BE2C (cell line): Measurements from ENCODE around the gene RRP8.

Experiments
- DNase-seq: peaks from one replicate; pipeline ENCODE4 v3.0.0-alpha.2; 2020
- H3K27me3 ChIP-seq: fragments of 250-450 bp; sonication (Bioruptor Pico); 2 replicates; pipeline ENCODE4 v1.5.1; 2020; ENCODE audit warnings: mild to moderate bottlenecking
- H3K36me3 ChIP-seq: fragments of 250-450 bp; sonication (Bioruptor Pico); 2 replicates; pipeline ENCODE4 v1.5.1; 2020; ENCODE audit warnings: mild to moderate bottlenecking
- H3K4me1 ChIP-seq: fragments of 250-450 bp; sonication (Bioruptor Pico); 2 replicates; pipeline ENCODE4 v1.5.1; 2020
- H3K4me3 ChIP-seq: 2 replicates; pipeline ENCODE4 v1.5.1; 2011; ENCODE audit warnings: low read depth, low read length
- H3K9me3 ChIP-seq: fragments of 250-450 bp; sonication (Bioruptor Pico); 2 replicates; pipeline ENCODE4 v1.5.1; 2020
- TF ChIP-seq, protein P1 (sequence below): IDR thresholded peaks from 2 replicates; pipeline ENCODE4 v1.5.1; 2012; ENCODE audit warnings: mild to moderate bottlenecking, low read depth, low read length

RRP8 gene

DNA sequence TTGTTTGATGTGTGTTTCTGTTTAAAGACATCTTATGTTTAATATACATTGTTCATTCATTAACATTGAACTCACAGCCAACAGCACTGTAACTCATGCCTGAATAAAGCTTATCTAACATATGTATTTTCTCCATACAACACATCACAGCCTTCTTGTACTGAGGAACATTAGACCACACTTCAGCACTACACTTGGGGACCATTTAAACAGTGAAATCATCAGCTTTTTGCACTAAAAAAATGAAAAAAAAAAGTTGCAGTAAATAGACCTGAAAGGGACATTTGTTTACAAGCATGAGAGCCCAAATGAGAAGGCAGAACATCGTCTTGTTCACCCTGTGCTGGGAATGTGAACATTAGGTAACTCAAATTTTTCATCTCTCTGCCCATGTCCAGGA is 31.1 kb upstream of the RRP8 start:
- no peaks in the 10 kb centered on the region for H3K27me3 ChIP-seq
- no peaks in the 10 kb centered on the region for H3K36me3 ChIP-seq
- no peak for DNase-seq
- no peaks in the 10 kb centered on the region for H3K9me3 ChIP-seq
- H3K4me3 ChIP-seq = no peak overlapping the region
- no peaks in the 10 kb centered on the region for H3K4me1 ChIP-seq
- TF ChIP-seq, protein P1, sequence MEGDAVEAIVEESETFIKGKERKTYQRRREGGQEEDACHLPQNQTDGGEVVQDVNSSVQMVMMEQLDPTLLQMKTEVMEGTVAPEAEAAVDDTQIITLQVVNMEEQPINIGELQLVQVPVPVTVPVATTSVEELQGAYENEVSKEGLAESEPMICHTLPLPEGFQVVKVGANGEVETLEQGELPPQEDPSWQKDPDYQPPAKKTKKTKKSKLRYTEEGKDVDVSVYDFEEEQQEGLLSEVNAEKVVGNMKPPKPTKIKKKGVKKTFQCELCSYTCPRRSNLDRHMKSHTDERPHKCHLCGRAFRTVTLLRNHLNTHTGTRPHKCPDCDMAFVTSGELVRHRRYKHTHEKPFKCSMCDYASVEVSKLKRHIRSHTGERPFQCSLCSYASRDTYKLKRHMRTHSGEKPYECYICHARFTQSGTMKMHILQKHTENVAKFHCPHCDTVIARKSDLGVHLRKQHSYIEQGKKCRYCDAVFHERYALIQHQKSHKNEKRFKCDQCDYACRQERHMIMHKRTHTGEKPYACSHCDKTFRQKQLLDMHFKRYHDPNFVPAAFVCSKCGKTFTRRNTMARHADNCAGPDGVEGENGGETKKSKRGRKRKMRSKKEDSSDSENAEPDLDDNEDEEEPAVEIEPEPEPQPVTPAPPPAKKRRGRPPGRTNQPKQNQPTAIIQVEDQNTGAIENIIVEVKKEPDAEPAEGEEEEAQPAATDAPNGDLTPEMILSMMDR = no peak

DNA sequence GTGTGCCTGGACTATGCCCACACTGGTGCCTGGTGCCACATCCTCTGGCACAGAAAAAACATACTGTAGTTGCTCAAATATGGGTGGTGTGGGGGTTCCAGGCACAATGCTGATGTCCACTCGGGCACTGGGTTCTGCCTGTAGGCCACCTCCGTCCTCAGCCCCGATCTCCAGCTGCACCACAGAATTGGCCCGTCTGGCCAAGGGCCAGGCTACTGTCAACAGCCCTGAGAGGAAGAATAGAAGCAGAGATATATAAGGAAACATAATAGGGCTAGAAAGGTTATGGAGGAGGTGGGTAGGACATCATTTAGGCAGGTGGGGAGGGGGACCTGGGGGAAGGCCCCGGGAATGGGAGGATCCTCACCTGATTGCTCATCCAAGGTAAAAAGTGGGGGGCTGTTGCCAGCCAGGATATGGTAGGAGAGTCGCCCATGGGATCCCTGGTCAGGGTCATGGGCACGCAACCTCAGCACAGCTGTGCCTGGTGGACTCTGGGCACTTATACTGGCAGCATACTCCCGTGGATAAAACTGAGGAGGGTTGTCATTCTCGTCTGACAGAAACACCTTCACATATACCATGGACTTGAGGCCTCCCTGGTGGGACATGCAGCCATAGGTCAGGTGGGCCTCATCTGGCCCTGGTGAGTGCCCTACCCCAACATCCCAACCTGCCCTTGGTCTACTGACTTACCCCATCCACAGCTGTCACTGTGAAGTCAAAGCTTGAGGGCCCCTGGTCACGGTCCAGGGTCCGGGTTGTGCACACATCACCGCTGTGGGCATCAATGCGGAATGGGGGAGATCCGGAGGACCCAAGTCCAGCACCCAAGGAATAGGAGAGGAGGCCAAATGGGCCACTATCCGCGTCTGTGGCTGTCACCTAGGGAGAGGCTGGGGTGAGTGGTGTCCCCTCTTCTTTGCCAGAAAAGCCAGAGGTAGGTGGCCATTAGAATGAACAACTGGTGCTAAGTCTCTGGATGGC is 30.3 kb upstream of the RRP8 start:
- Histone ChIP-seq H3K27me3 (no peaks in the 10 kb centered on the region), H3K9me3 (no peaks in the 10 kb centered on the region), H3K4me3 (no peak overlapping the region), H3K36me3 (no peaks in the 10 kb centered on the region), H3K4me1 (no peaks in the 10 kb centered on the region)
- TF ChIP-seq, protein P1 = no peak
- no peak for DNase-seq

DNA sequence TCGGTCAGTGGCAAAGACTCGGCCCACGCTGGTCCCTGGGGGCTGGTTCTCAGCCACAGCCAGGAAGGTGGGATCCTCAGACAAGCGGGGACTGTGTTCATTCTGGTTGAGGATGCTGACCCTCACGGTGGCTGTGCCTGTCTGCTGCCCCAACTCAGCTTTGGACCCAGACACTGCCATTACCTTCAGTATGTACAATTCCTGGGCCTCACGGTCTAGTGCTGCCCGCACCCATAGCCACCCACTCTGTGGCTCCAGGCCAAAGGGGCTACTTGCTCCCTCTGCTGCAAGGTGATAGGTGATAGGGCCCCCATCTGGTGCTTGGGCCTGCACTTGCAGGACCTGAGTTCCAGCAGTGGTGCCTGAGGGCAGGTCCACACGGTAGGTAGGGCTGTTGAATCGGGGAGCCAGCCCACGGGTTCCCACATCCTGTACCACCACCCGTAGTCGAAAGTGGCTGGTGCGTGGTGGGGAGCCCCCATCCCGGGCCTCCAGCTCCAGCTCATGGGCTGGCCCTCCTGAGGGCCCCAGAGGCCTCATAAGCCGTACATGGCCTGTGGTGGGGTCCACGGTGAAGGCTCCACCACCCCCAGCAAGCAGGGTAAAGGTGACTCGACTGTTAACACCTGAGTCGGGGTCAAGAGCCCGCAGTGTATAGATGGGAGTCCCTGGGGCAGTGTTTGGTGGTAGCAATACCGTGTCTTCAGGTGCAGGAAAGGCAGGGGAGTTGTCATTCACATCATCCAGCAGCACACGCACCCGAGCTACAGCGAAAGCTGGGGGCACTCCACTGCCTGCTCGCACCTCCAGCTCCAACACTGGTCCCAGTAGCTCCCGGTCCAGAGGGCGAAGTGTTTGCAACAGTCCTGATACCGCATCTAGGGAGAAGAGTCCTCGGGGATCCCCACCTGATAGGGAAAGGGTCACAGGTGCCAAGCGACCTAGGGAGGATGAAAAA is 29.0 kb upstream of the RRP8 start:
- Histone ChIP-seq H3K4me3 (no peak overlapping the region), H3K36me3 (no peaks in the 10 kb centered on the region), H3K27me3 (no peaks in the 10 kb centered on the region), H3K9me3 (no peaks in the 10 kb centered on the region), H3K4me1 (no peaks in the 10 kb centered on the region)
- no peak for DNase-seq
- TF ChIP-seq, protein P1 = no peak

DNA sequence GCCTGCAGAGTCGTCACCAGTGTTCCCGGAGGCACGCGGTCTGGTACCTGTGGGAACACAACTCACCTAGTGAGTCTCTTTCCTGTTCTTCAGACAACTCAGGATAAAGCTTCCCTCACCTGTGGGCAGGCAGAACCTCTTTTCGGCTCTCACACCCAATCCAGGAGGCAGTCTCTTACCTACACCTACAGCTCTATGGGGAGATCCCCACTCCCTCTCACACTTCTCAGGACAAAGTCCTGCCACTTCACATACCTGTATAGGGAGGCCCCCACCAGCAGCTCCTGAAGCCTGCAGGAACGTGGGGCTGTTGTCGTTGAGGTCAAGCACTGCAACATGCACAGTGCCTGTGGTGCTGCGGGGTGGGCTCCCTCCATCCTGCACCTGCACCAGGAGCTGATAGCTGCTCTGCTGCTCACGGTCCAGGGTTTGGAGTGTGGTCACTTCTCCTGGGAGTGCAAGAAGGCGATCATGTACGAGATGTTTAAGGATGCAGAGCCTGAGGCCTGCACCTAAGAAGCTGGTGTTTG is 28.0 kb upstream of the RRP8 start:
- Histone ChIP-seq H3K9me3 (no peaks in the 10 kb centered on the region), H3K36me3 (no peaks in the 10 kb centered on the region), H3K4me1 (no peaks in the 10 kb centered on the region), H3K27me3 (no peaks in the 10 kb centered on the region), H3K4me3 (no peak overlapping the region)
- no peak for DNase-seq
- TF ChIP-seq, protein P1 = no peak

DNA sequence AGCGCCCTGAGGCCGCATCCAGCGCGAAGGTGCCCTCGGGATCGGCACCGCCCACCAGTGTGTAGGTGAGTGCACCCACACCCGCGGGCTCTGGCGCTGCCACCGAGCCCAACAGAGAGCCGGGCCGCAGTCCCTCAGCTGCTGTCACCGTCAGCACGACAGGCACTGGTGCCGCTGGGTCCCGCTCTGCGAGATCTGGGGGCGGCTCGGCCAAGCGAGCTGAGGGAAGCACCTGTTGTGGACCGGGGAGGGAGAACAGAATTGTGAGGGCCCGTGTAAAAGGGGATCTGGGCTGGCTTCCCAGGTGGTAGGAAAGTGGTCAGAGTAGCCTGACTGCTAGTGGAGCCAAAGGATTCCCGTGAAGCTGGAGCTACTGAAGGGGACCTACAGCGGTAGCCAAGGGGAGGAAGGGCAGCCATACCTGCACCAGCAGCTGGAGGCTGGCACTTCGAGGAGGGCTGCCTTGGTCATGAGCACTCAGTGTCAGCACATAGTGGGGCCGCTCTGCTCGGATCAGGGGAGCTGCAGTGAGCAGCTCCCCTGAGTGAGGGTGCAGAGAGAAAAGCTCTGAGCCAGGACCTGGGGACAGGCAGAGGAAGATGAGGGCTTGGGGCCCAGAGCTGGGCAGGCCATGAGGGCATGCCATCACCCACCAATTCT is 27.3 kb upstream of the RRP8 start:
- Histone ChIP-seq H3K36me3 (no peaks in the 10 kb centered on the region), H3K9me3 (no peaks in the 10 kb centered on the region), H3K27me3 (no peaks in the 10 kb centered on the region), H3K4me1 (no peaks in the 10 kb centered on the region), H3K4me3 (no peak overlapping the region)
- DNase-seq = no peak
- TF ChIP-seq, protein P1 = no peak
